HEK293T (cell line): Measurements from ENCODE around the gene ZNF469.

Experiments
- BHLHE40 ChIP-seq: fragments of 450-650 bp; IDR thresholded peaks from 2 replicates; pipeline ENCODE4 v1.6.1; 2016; ENCODE audit warnings: mild to moderate bottlenecking, moderate library complexity, borderline replicate concordance
- CTBP1 ChIP-seq: fragments of 450-650 bp; IDR thresholded peaks from 2 replicates; pipeline ENCODE4 v1.6.1; 2016; ENCODE audit warnings: borderline replicate concordance
- ELF4 ChIP-seq: fragments of 450-650 bp; IDR thresholded peaks from 2 replicates; pipeline ENCODE4 v1.6.1; 2017; ENCODE audit warnings: antibody characterized with exemption
- FOXK2 ChIP-seq: fragments of 450-650 bp; IDR thresholded peaks from 2 replicates; pipeline ENCODE4 v1.6.1; 2016; ENCODE audit warnings: mild to moderate bottlenecking
- FOXM1 ChIP-seq: fragments of 450-650 bp; IDR thresholded peaks from 2 replicates; pipeline ENCODE4 v1.6.1; 2017; ENCODE audit warnings: mild to moderate bottlenecking, borderline replicate concordance
- HDGF ChIP-seq: fragments of 450-650 bp; IDR thresholded peaks from 2 replicates; pipeline ENCODE4 v1.6.1; 2017; ENCODE audit warnings: antibody characterized with exemption, borderline replicate concordance
- L3MBTL2 ChIP-seq: fragments of 450-650 bp; conservative IDR thresholded peaks from 2 replicates; pipeline ENCODE4 v1.6.1; 2016; ENCODE audit warnings: mild to moderate bottlenecking
- NFRKB ChIP-seq: fragments of 450-650 bp; IDR thresholded peaks from 2 replicates; pipeline ENCODE4 v1.6.1; 2016; ENCODE audit warnings: mild to moderate bottlenecking, moderate library complexity
- SP1 ChIP-seq: fragments of 450-650 bp; IDR thresholded peaks from 2 replicates; pipeline ENCODE4 v1.6.1; 2017
- SUZ12 ChIP-seq: fragments of 450-650 bp; IDR thresholded peaks from 2 replicates; pipeline ENCODE4 v1.6.1; 2016; ENCODE audit warnings: mild to moderate bottlenecking
- TARDBP ChIP-seq: fragments of 450-650 bp; IDR thresholded peaks from 2 replicates; pipeline ENCODE4 v1.6.1; 2016

DNA sequence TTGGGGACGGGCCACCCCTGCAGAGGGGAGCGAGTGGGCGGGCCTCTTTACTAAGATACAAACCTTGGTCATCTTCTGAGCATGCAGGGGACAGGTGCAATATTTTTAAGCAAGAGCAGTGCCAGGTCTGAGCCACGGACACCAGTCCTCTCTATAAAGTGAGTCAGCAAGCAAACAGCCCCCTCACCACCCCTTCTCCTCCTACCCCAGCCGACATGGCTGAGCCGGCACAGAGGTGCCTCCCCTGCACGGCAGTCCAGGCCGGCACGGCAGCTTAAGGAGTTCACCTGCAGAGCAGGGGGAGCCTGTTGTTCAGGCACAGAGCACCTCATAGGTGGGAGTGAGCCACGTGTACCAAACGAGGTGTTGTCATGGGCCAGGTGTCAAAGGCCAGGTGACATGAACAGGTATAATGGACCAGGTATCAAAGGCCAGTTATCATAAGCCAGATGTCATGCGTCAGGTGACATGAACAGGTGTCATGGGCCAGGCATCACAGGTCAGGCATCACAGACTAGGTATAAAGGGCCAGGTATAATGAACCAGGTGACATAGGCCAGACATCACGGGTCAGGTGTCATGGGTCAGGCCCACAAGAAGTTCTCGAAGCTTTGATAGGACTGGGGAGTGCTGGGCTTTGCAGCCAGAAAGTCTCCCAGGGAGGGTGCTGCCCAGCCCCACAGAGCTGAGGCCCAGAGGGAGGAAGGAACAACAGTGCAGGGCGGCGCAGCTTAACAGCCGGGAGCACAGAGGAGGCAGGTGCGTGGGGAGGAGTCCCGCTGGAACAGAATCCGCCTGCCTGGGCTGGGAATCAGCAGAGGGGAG, 42.6 kb upstream of the ZNF469 start:
- no peak for TF ChIP-seq SP1
- TF ChIP-seq CTBP1: no peak
- TF ChIP-seq TARDBP: no peak
- no peak for TF ChIP-seq FOXK2
- TF ChIP-seq HDGF: no peak
- no peak for TF ChIP-seq FOXM1
- no peak for TF ChIP-seq NFRKB
- TF ChIP-seq ELF4: no peak
- no peak for TF ChIP-seq BHLHE40
- TF ChIP-seq SUZ12: no peak
- no peak for TF ChIP-seq L3MBTL2
